Ovary (tissue), 9 donors: ENCODE measurements around the gene TM4SF4. TPM values are rescaled to one million over a fixed set of nuclear protein-coding genes. Genes with fewer than 3 reads are reported as not detected.
A peak's percentile ranks its signal among the peaks of the same experiment; 100 is the strongest.

Source experiments
- DNase-seq, 5 donors: peaks; one replicate each; pipeline ENCODE4 v3.0.0-alpha.2; 2019 to 2020
- H3K27ac ChIP-seq, 2 donors: fragments of 200-600 bp; one replicate each; pipeline versions ENCODE4 v1.5.1 to v1.8.0; 2019 to 2022
- H3K27me3 ChIP-seq: fragments of 200-600 bp; one replicate; pipeline ENCODE4 v1.8.0; 2022
- H3K36me3 ChIP-seq: fragments of 200-600 bp; sonication (generic); one replicate; pipeline ENCODE4 v1.5.1; 2019
- H3K4me1 ChIP-seq: one replicate; pipeline ENCODE4 v1.8.1; 2013; ENCODE audit warnings: mild to moderate bottlenecking, moderate library complexity; ENCODE audit not compliant: insufficient read depth
- H3K4me3 ChIP-seq: fragments of 200-600 bp; sonication (generic); one replicate; pipeline ENCODE4 v1.5.1; 2017
- H3K9me3 ChIP-seq, 2 donors: fragments of 200-600 bp in 1 of 2; sonication (generic) in 1 of 2; one replicate each; pipeline versions ENCODE4 v1.5.1 to v1.8.1; 2013 to 2019; ENCODE audit warnings: mild to moderate bottlenecking in 1 of 2, moderate library complexity in 1 of 2
- CTCF ChIP-seq, 3 donors: fragments of 450-650 bp in 2 of 3; fragments of 200-600 bp in 1 of 3; IDR thresholded peaks; one replicate each; pipeline versions ENCODE4 v1.5.1 to v1.8.0; 2016 to 2022; ENCODE audit warnings: antibody characterized with exemption in 3 of 3, mild to moderate bottlenecking in 1 of 3
- EP300 ChIP-seq: sonication (generic); formaldehyde crosslinking; IDR thresholded peaks from one replicate; pipeline ENCODE4 v1.6.1; 2017; ENCODE audit warnings: antibody characterized with exemption
- POLR2A ChIP-seq: fragments of 450-650 bp; IDR thresholded peaks from one replicate; pipeline ENCODE4 v1.6.1; 2017; ENCODE audit warnings: antibody characterized with exemption, mild to moderate bottlenecking, moderate library complexity
- WGBS, 3 donors: extraction: QIAGEN DNeasy Blood & Tissue Kit in 1 of 3; methylation state at CpG; one replicate each; pipeline versions ENCODE4 v1.1.5 to v1.1.7; 2013 to 2017; 5-methylcytosine and 5-hydroxymethylcytosine counted together
- intact Hi-C, 4 donors: fragments of 100-400 bp; cut with DNase I; formaldehyde crosslinking; loops; one replicate each; pipeline versions ENCODE4 v1.11.0 to v1.15.1; 2022 to 2023
- polyA plus RNA-seq, 2 donors: library from polyadenylated mRNA; stranded (reverse); fragments of 200-250 nt in 1 of 2; fragments of 350-450 nt in 1 of 2; fragmentation: Illumina TruSeq in 1 of 2; extraction: RNeasy Lipid Tissue Mini Kit (QIAGEN cat#74804) in 1 of 2; gene quantifications; one replicate each; pipeline ENCODE4 v1.2.3, GENCODE V29; 2013 to 2014
- total RNA-seq, 7 donors: library from RNA; depleted of rRNA in 2 of 7; stranded (reverse); fragments of >200 nt in 2 of 7; fragmentation: NEBNext Ultra II Directional in 3 of 7; extraction: Animal tissue kit (Norgen Biotek cat#: 25700) in 3 of 7; gene quantifications; one replicate each; pipeline versions ENCODE4 v1.1.0 to v1.2.4, GENCODE V29; 2016 to 2023
- donor health status: DM: no; HTN: no; CAD: no; lungs with moderate emphysema.
- donor health status: DM: no; HTN: no; CAD: no.
- donor health status: Bipolar disorder and iron deficiency.
- donor health status: DM: yes; HTN: yes; CAD: no.
- donor health status: DM: no; HTN: no; CAD: no.
- donor health status: DM: yes; HTN: yes; CAD: no.

The TM4SF4 gene
- total and polyA plus RNA-seq, 9 donors, result 0.10 to 6.9 (median 4.5) TPM; not detected in 4

- peaks cover 28% of the 10 kb centered on the region for H3K4me1 ChIP-seq
These were observed 59.6 kb downstream of the TM4SF4 start for GRCh38 chr3:149534082-149534481.

GRCh38 chr3:149534671-149535332, 60.3 kb downstream of the TM4SF4 start:
- TF ChIP-seq EP300, result no peak
- TF ChIP-seq CTCF (IDR thresholded peaks at IDR 0.05), result no peak
- TF ChIP-seq POLR2A, result no peak
- Histone ChIP-seq H3K27me3 (no peaks in the 10 kb centered on the region), H3K27ac (peak overlapping the region in 1 of 2 donors; percentile 73), H3K36me3 (no peaks in the 10 kb centered on the region), H3K9me3 (no peaks in the 10 kb centered on the region), H3K4me1 (peaks cover 32% of the 10 kb centered on the region), H3K4me3 (no peak overlapping the region)
- intact Hi-C loops, result loop anchor here in 3 of 4 donors (5.0 to 10.0 kb wide), 3 partner anchors 60 to 122 kb away; partner anchors contain the start of gene WWTR1 (in 3 of the 3)
- DNase-seq, result peak in 1 of 5 donors; percentile 30
- WGBS, 3 donors, result 5 to 15% (median 5%) methylated on average over 3 of the region's 3 CpGs

More at GRCh38 chr3:149534082-149534481, 59.6 kb downstream of the TM4SF4 start:
- intact Hi-C loops, result loop anchor here in 2 of 4 donors (5.0 to 10.0 kb wide), 3 partner anchors 61 to 123 kb away; partner anchors contain the start of gene WWTR1 (in 2 of the 2)
- 66 to 73% (median 66%) methylated on average over 4 of the region's 4 CpGs for WGBS, 3 donors
- peak overlapping the region in 1 of 2 donors; percentile 73 for H3K27ac ChIP-seq
- no peak for TF ChIP-seq CTCF (IDR thresholded peaks at IDR 0.05)
- TF ChIP-seq EP300, result no peak
- no peak for TF ChIP-seq POLR2A
- no peaks in the 10 kb centered on the region for H3K27me3 ChIP-seq
- H3K36me3 ChIP-seq, result no peaks in the 10 kb centered on the region
- no peak for DNase-seq
- no peaks in the 10 kb centered on the region for H3K9me3 ChIP-seq
- no peak overlapping the region for H3K4me3 ChIP-seq

- Histone ChIP-seq H3K4me3 (no peak overlapping the region), H3K4me1 (peaks cover 32% of the 10 kb centered on the region), H3K9me3 (no peaks in the 10 kb centered on the region), H3K27me3 (no peaks in the 10 kb centered on the region), H3K27ac (peak overlapping the region; percentile 33 to 73), H3K36me3 (no peaks in the 10 kb centered on the region)
- intact Hi-C loops, result loop anchor here in 2 of 4 donors (5.0 to 10.0 kb wide), 3 partner anchors 59 to 122 kb away; partner anchors contain the start of gene WWTR1 (in 2 of the 2)
- no peak for DNase-seq
- 6 to 14% (median 6%) methylated on average over 8 of the region's 8 CpGs for WGBS, 3 donors
- TF ChIP-seq POLR2A (no peak), EP300 (no peak), CTCF (IDR thresholded peaks at IDR 0.05) (no peak)
These were observed 60.8 kb downstream of the TM4SF4 start for GRCh38 chr3:149535333-149535685.

GRCh38 chr3:149536429-149536828, 61.9 kb downstream of the TM4SF4 start:
- no peak overlapping the region for H3K4me3 ChIP-seq
- no peaks in the 10 kb centered on the region for H3K36me3 ChIP-seq
- intact Hi-C loops, result loop anchor here in 2 of 4 donors (5.0 to 10.0 kb wide), 3 partner anchors 58 to 121 kb away; partner anchors contain the start of gene WWTR1 (in 2 of the 2)
- peak; percentile 55 to 70 (median 59) for DNase-seq
- H3K4me1 ChIP-seq, result peaks cover 30% of the 10 kb centered on the region
- WGBS, 3 donors, result 12 to 16% (median 15%) methylated on average over 11 of the region's 11 CpGs
- H3K9me3 ChIP-seq, result no peaks in the 10 kb centered on the region
- no peaks in the 10 kb centered on the region for H3K27me3 ChIP-seq
- TF ChIP-seq CTCF (IDR thresholded peaks at IDR 0.05), result no peak
- no peak for TF ChIP-seq EP300
- no peak for TF ChIP-seq POLR2A
- peak overlapping the region; percentile 21 to 73 for H3K27ac ChIP-seq
